K562 (cell line): Measurements from ENCODE around the gene CARMIL3. TPM values are rescaled to one million over a fixed set of nuclear protein-coding genes. Genes with fewer than 3 reads are reported as not detected.

Experiments
- NR3C1 ChIP-seq: sonication (generic); formaldehyde crosslinking; IDR thresholded peaks from 2 replicates; pipeline ENCODE4 v1.8.1; 2022; ENCODE audit warnings: missing genetic modification reagents
- TCF3 ChIP-seq: sonication (generic); formaldehyde crosslinking; IDR thresholded peaks from 2 replicates; pipeline ENCODE4 v1.4.0; 2020; ENCODE audit warnings: mild to moderate bottlenecking, missing genetic modification reagents
- polyA plus RNA-seq, 8 experiments: library from polyadenylated mRNA; depleted of rRNA in 4 of 8; stranded (reverse) in 5 of 8; unstranded in 3 of 8; fragments of >200 nt; fragmentation: Nextera tagmentation in 2 of 8; fragmentation: Illumina TruSeq in 1 of 8; extraction: Ambion mirVana in 2 of 8; extraction: Trizol in 1 of 8; gene quantifications; 2 replicates each; pipeline versions ENCODE4 v1.2.1 to v1.2.3, GENCODE V29; 2011 to 2014; ENCODE audit warnings: inconsistent platforms in 1 of 8, missing spikeins in 1 of 8
- total RNA-seq, 7 experiments: library from RNA; depleted of rRNA in 6 of 7; stranded (reverse); fragments of >200 nt in 6 of 7; fragmentation: Illumina TruSeq in 2 of 7; extraction: Trizol in 2 of 7; gene quantifications; 2 replicates each; pipeline versions ENCODE4 v1.2.1 to v1.2.3, GENCODE V29; 2011 to 2021; ENCODE audit warnings: low replicate concordance in 1 of 7
- TF ChIP-seq, protein P1 (sequence below), 3 experiments: fragments of 200-800 bp in 1 of 3; fragments of 250-450 bp in 1 of 3; fragments of 450-650 bp in 1 of 3; sonication (Bioruptor Pico) in 1 of 3; sonication (Bioruptor generic) in 1 of 3; formaldehyde crosslinking in 1 of 3; IDR thresholded peaks; 2 replicates each; pipeline versions ENCODE4 v1.6.1 to v1.8.0; 2016 to 2022; ENCODE audit warnings: mild to moderate bottlenecking in 2 of 3, missing genetic modification characterization in 2 of 3, missing compliant biosample characterization in 1 of 3, moderate library complexity in 1 of 3
- TF ChIP-seq, protein P2 (sequence below): fragments of 250-450 bp; sonication (Bioruptor Pico); IDR thresholded peaks from 2 replicates; pipeline ENCODE4 v1.4.0; 2020; ENCODE audit warnings: mild to moderate bottlenecking, moderate library complexity, borderline replicate concordance
- TF ChIP-seq, protein P3 (sequence below): fragments of 450-650 bp; IDR thresholded peaks from 2 replicates; pipeline ENCODE4 v1.6.1; 2016; ENCODE audit warnings: mild to moderate bottlenecking

Gene CARMIL3
- total and polyA plus RNA-seq, 9 of the 15 experiments (the other 6 are each of a cell fraction or from before 2014, with no cell fraction given): 0.01 to 0.11 (median 0.05) TPM; not detected in 5

DNA sequence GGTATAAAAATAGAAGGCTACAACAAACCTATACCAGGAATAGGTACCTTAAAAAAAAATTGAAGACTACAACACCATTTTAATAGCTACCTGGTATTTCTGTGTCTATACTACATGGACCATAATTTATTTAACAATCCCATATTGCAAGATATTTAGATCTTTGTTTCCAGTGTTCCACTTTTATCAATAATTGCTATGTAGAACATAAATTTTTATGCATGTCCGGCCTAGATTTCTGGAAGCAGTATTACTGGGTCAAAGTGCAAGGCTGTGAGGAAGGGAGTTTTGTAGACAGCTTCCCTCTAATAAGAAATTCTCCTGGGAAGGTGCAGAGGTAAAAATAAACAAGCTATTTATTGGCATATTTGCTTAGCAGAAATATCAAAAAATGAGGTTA, 58.7 kb downstream of the CARMIL3 start (continued):
- TF ChIP-seq, protein P1, sequence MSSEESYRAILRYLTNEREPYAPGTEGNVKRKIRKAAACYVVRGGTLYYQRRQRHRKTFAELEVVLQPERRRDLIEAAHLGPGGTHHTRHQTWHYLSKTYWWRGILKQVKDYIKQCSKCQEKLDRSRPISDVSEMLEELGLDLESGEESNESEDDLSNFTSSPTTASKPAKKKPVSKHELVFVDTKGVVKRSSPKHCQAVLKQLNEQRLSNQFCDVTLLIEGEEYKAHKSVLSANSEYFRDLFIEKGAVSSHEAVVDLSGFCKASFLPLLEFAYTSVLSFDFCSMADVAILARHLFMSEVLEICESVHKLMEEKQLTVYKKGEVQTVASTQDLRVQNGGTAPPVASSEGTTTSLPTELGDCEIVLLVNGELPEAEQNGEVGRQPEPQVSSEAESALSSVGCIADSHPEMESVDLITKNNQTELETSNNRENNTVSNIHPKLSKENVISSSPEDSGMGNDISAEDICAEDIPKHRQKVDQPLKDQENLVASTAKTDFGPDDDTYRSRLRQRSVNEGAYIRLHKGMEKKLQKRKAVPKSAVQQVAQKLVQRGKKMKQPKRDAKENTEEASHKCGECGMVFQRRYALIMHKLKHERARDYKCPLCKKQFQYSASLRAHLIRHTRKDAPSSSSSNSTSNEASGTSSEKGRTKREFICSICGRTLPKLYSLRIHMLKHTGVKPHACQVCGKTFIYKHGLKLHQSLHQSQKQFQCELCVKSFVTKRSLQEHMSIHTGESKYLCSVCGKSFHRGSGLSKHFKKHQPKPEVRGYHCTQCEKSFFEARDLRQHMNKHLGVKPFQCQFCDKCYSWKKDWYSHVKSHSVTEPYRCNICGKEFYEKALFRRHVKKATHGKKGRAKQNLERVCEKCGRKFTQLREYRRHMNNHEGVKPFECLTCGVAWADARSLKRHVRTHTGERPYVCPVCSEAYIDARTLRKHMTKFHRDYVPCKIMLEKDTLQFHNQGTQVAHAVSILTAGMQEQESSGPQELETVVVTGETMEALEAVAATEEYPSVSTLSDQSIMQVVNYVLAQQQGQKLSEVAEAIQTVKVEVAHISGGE (CRISPR knock-in tag; IDR thresholded peaks at IDR 0.05): no peak
- TF ChIP-seq, protein P2, sequence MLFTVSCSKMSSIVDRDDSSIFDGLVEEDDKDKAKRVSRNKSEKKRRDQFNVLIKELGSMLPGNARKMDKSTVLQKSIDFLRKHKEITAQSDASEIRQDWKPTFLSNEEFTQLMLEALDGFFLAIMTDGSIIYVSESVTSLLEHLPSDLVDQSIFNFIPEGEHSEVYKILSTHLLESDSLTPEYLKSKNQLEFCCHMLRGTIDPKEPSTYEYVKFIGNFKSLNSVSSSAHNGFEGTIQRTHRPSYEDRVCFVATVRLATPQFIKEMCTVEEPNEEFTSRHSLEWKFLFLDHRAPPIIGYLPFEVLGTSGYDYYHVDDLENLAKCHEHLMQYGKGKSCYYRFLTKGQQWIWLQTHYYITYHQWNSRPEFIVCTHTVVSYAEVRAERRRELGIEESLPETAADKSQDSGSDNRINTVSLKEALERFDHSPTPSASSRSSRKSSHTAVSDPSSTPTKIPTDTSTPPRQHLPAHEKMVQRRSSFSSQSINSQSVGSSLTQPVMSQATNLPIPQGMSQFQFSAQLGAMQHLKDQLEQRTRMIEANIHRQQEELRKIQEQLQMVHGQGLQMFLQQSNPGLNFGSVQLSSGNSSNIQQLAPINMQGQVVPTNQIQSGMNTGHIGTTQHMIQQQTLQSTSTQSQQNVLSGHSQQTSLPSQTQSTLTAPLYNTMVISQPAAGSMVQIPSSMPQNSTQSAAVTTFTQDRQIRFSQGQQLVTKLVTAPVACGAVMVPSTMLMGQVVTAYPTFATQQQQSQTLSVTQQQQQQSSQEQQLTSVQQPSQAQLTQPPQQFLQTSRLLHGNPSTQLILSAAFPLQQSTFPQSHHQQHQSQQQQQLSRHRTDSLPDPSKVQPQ: no peak
- TF ChIP-seq TCF3 (CRISPR knock-in tag): no peak
- TF ChIP-seq, protein P3, sequence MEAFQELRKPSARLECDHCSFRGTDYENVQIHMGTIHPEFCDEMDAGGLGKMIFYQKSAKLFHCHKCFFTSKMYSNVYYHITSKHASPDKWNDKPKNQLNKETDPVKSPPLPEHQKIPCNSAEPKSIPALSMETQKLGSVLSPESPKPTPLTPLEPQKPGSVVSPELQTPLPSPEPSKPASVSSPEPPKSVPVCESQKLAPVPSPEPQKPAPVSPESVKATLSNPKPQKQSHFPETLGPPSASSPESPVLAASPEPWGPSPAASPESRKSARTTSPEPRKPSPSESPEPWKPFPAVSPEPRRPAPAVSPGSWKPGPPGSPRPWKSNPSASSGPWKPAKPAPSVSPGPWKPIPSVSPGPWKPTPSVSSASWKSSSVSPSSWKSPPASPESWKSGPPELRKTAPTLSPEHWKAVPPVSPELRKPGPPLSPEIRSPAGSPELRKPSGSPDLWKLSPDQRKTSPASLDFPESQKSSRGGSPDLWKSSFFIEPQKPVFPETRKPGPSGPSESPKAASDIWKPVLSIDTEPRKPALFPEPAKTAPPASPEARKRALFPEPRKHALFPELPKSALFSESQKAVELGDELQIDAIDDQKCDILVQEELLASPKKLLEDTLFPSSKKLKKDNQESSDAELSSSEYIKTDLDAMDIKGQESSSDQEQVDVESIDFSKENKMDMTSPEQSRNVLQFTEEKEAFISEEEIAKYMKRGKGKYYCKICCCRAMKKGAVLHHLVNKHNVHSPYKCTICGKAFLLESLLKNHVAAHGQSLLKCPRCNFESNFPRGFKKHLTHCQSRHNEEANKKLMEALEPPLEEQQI: no peak
- no peak for TF ChIP-seq NR3C1 (CRISPR knock-in tag)
- TF ChIP-seq, all 486 proteins: peak for 0
